ENCODE results near the gene SLC47A2.

The SLC47A2 gene

DNA sequence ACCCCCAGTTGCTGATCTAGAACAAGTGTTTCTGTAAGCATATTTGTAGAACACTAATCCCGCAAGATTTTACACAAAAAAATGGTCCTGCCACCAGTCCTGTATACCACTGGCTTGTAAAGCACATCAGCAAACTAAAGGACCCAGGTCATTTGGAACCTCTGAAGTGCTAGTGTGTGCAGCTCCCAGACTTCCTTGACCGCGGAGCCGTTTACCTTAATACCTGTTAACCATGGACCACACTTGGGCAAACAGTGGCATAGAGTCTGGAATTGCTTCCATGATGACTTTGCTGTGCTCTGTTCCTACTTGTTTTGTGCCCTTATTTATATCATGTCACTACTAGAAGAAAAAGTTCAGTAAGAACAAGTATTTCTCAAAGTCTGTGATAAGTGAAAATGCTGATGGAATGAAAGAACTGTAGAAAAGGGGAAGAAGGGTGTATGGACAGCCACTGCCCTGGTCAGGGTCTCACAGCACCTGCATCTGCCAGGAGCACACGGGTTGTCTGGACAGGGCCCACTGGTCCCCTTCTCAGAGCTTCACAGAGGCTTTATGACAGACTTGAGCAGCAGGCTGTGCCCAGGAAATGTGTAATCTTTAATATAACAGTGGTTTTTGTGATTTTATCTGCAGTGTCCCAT is 38.5 kb downstream of the SLC47A2 start:
- H3K9ac ChIP-seq (ENCODE audit: low read depth, low read length, poor library complexity), result no peak overlapping the region
- no peak overlapping the region for H3K4me2 ChIP-seq (ENCODE audit: insufficient read depth, low read length, poor library complexity, severe bottlenecking)
- H3K4me1 ChIP-seq (ENCODE audit: control insufficient read depth in 2 of 2, insufficient read depth in 1 of 2, low read depth in 1 of 2, low read length in 2 of 2), result no peaks in the 10 kb centered on the region
- H3K79me1 ChIP-seq (ENCODE audit: low read depth, low read length), result no peaks in the 10 kb centered on the region
- no peak overlapping the region for H4K8ac ChIP-seq (ENCODE audit: low read depth, low read length)
- no peak overlapping the region for H2BK12ac ChIP-seq (ENCODE audit: low read length)
- DNase-seq (ENCODE audit: low spot score), result no peak
- peaks cover 35 to 38% of the 10 kb centered on the region in 2 donors for H3K36me3 ChIP-seq (replicated peaks in 1 of 2; ENCODE audit: control insufficient read depth in 2 of 2, insufficient read depth in 2 of 2, low read length in 2 of 2)
- no peak overlapping the region for H3K23ac ChIP-seq (ENCODE audit: low read depth, low read length, poor library complexity)
- peaks cover 14 to 39% of the 10 kb centered on the region in 2 donors for H3K9me3 ChIP-seq (replicated peaks in 1 of 2; ENCODE audit: control insufficient read depth in 2 of 2, insufficient read depth in 1 of 2, low read depth in 1 of 2, low read length in 2 of 2)
- no peak overlapping the region for H3K27ac ChIP-seq (replicated peaks; ENCODE audit: low read length)
- WGBS, 2 donors (ENCODE audit: extremely low coverage in 2 of 2, insufficient read length in 2 of 2, insufficient replicate concordance in 1 of 2), result no CpG with 5 or more reads among the region's 5 CpGs
- H3K4ac ChIP-seq (ENCODE audit: low read length), result no peak overlapping the region
- H2AK5ac ChIP-seq (ENCODE audit: low read depth, low read length), result no peak overlapping the region
- no peak overlapping the region for H2BK120ac ChIP-seq (ENCODE audit: low read depth, low read length)
- H3K4me3 ChIP-seq (ENCODE audit: low read length in 2 of 2), result no peak overlapping the region
- no peaks in the 10 kb centered on the region for H3K27me3 ChIP-seq (ENCODE audit: control insufficient read depth in 3 of 3, insufficient read depth in 3 of 3, low read depth in 1 of 3, low read length in 3 of 3)
- H2BK15ac ChIP-seq (ENCODE audit: low read length), result no peak overlapping the region
- no peak overlapping the region for H3K14ac ChIP-seq (ENCODE audit: low read length)
- no peak overlapping the region for H2BK5ac ChIP-seq (ENCODE audit: low read length)
- H3K18ac ChIP-seq (ENCODE audit: low read length), result no peak overlapping the region
- H2AFZ ChIP-seq (ENCODE audit: low read length), result no peak overlapping the region
- no peak overlapping the region for H4K91ac ChIP-seq (ENCODE audit: low read depth, low read length, poor library complexity)

- Histone ChIP-seq H3K4me3 (ENCODE audit: low read length in 2 of 2) (no peak overlapping the region), H2BK12ac (ENCODE audit: low read length) (no peak overlapping the region), H2AK5ac (ENCODE audit: low read depth, low read length) (no peak overlapping the region), H3K9ac (ENCODE audit: low read depth, low read length, poor library complexity) (no peak overlapping the region), H2BK5ac (ENCODE audit: low read length) (no peak overlapping the region), H2AFZ (ENCODE audit: low read length) (no peak overlapping the region), H3K4me1 (ENCODE audit: control insufficient read depth in 2 of 2, insufficient read depth in 1 of 2, low read depth in 1 of 2, low read length in 2 of 2) (no peaks in the 10 kb centered on the region), H3K4me2 (ENCODE audit: insufficient read depth, low read length, poor library complexity, severe bottlenecking) (no peak overlapping the region), H3K36me3 (replicated peaks in 1 of 2; ENCODE audit: control insufficient read depth in 2 of 2, insufficient read depth in 2 of 2, low read length in 2 of 2) (peaks cover 40 to 42% of the 10 kb centered on the region in 2 donors), H3K14ac (ENCODE audit: low read length) (no peak overlapping the region), H4K91ac (ENCODE audit: low read depth, low read length, poor library complexity) (no peak overlapping the region), H3K79me1 (ENCODE audit: low read depth, low read length) (no peaks in the 10 kb centered on the region), H3K9me3 (replicated peaks in 1 of 2; ENCODE audit: control insufficient read depth in 2 of 2, insufficient read depth in 1 of 2, low read depth in 1 of 2, low read length in 2 of 2) (peaks cover 14 to 39% of the 10 kb centered on the region in 2 donors), H4K8ac (ENCODE audit: low read depth, low read length) (no peak overlapping the region), H2BK15ac (ENCODE audit: low read length) (no peak overlapping the region), H3K27me3 (ENCODE audit: control insufficient read depth in 3 of 3, insufficient read depth in 3 of 3, low read depth in 1 of 3, low read length in 3 of 3) (no peaks in the 10 kb centered on the region), H3K18ac (ENCODE audit: low read length) (no peak overlapping the region), H2BK120ac (ENCODE audit: low read depth, low read length) (no peak overlapping the region), H3K27ac (replicated peaks; ENCODE audit: low read length) (no peak overlapping the region), H3K4ac (ENCODE audit: low read length) (no peak overlapping the region), H3K23ac (ENCODE audit: low read depth, low read length, poor library complexity) (no peak overlapping the region)
- no CpG with 5 or more reads among the region's 4 CpGs for WGBS, 2 donors (ENCODE audit: extremely low coverage in 2 of 2, insufficient read length in 2 of 2, insufficient replicate concordance in 1 of 2)
- no peak for DNase-seq (ENCODE audit: low spot score)
These were observed 39.5 kb downstream of the SLC47A2 start for GRCh38 chr17:19676896-19677295.

GRCh38 chr17:19673623-19674022 is 42.8 kb downstream of the SLC47A2 start:
- H2BK15ac ChIP-seq (ENCODE audit: low read length), result no peak overlapping the region
- no peaks in the 10 kb centered on the region for H3K79me1 ChIP-seq (ENCODE audit: low read depth, low read length)
- H3K4me2 ChIP-seq (ENCODE audit: insufficient read depth, low read length, poor library complexity, severe bottlenecking), result no peak overlapping the region
- no peak for DNase-seq (ENCODE audit: low spot score)
- WGBS, 2 donors (ENCODE audit: extremely low coverage in 2 of 2, insufficient read length in 2 of 2, insufficient replicate concordance in 1 of 2), result no CpG with 5 or more reads among the region's 3 CpGs
- H4K91ac ChIP-seq (ENCODE audit: low read depth, low read length, poor library complexity), result no peak overlapping the region
- H2AFZ ChIP-seq (ENCODE audit: low read length), result no peak overlapping the region
- H3K9ac ChIP-seq (ENCODE audit: low read depth, low read length, poor library complexity), result no peak overlapping the region
- no peaks in the 10 kb centered on the region for H3K4me1 ChIP-seq (ENCODE audit: control insufficient read depth in 2 of 2, insufficient read depth in 1 of 2, low read depth in 1 of 2, low read length in 2 of 2)
- H2BK12ac ChIP-seq (ENCODE audit: low read length), result no peak overlapping the region
- H3K4me3 ChIP-seq (ENCODE audit: low read length in 2 of 2), result no peak overlapping the region
- no peak overlapping the region for H4K8ac ChIP-seq (ENCODE audit: low read depth, low read length)
- peaks cover 14 to 23% of the 10 kb centered on the region in 2 donors for H3K9me3 ChIP-seq (replicated peaks in 1 of 2; ENCODE audit: control insufficient read depth in 2 of 2, insufficient read depth in 1 of 2, low read depth in 1 of 2, low read length in 2 of 2)
- H3K27ac ChIP-seq (replicated peaks; ENCODE audit: low read length), result no peak overlapping the region
- H3K4ac ChIP-seq (ENCODE audit: low read length), result no peak overlapping the region
- no peak overlapping the region for H3K23ac ChIP-seq (ENCODE audit: low read depth, low read length, poor library complexity)
- peaks cover 32 to 49% of the 10 kb centered on the region in 2 donors for H3K36me3 ChIP-seq (replicated peaks in 1 of 2; ENCODE audit: control insufficient read depth in 2 of 2, insufficient read depth in 2 of 2, low read length in 2 of 2)
- no peak overlapping the region for H2AK5ac ChIP-seq (ENCODE audit: low read depth, low read length)
- no peak overlapping the region for H3K14ac ChIP-seq (ENCODE audit: low read length)
- no peaks in the 10 kb centered on the region for H3K27me3 ChIP-seq (ENCODE audit: control insufficient read depth in 3 of 3, insufficient read depth in 3 of 3, low read depth in 1 of 3, low read length in 3 of 3)
- no peak overlapping the region for H2BK5ac ChIP-seq (ENCODE audit: low read length)
- H2BK120ac ChIP-seq (ENCODE audit: low read depth, low read length), result no peak overlapping the region
- H3K18ac ChIP-seq (ENCODE audit: low read length), result no peak overlapping the region

- no peak overlapping the region for H2AK5ac ChIP-seq (ENCODE audit: low read depth, low read length)
- H4K91ac ChIP-seq (ENCODE audit: low read depth, low read length, poor library complexity), result no peak overlapping the region
- no peak overlapping the region for H2BK120ac ChIP-seq (ENCODE audit: low read depth, low read length)
- H3K79me1 ChIP-seq (ENCODE audit: low read depth, low read length), result no peaks in the 10 kb centered on the region
- no peaks in the 10 kb centered on the region for H3K4me1 ChIP-seq (ENCODE audit: control insufficient read depth in 2 of 2, insufficient read depth in 1 of 2, low read depth in 1 of 2, low read length in 2 of 2)
- no peak overlapping the region for H3K4ac ChIP-seq (ENCODE audit: low read length)
- no peak overlapping the region for H3K4me2 ChIP-seq (ENCODE audit: insufficient read depth, low read length, poor library complexity, severe bottlenecking)
- no peak overlapping the region for H2AFZ ChIP-seq (ENCODE audit: low read length)
- peaks cover 5 to 12% of the 10 kb centered on the region in 2 donors for H3K9me3 ChIP-seq (replicated peaks in 1 of 2; ENCODE audit: control insufficient read depth in 2 of 2, insufficient read depth in 1 of 2, low read depth in 1 of 2, low read length in 2 of 2)
- no peak overlapping the region for H3K4me3 ChIP-seq (ENCODE audit: low read length in 2 of 2)
- no peak for DNase-seq (ENCODE audit: low spot score)
- H3K9ac ChIP-seq (ENCODE audit: low read depth, low read length, poor library complexity), result no peak overlapping the region
- no peak overlapping the region for H4K8ac ChIP-seq (ENCODE audit: low read depth, low read length)
- no peak overlapping the region for H2BK5ac ChIP-seq (ENCODE audit: low read length)
- H3K14ac ChIP-seq (ENCODE audit: low read length), result no peak overlapping the region
- no peak overlapping the region for H3K18ac ChIP-seq (ENCODE audit: low read length)
- no peaks in the 10 kb centered on the region for H3K27me3 ChIP-seq (ENCODE audit: control insufficient read depth in 3 of 3, insufficient read depth in 3 of 3, low read depth in 1 of 3, low read length in 3 of 3)
- no CpG with 5 or more reads among the region's 5 CpGs for WGBS, 2 donors (ENCODE audit: extremely low coverage in 2 of 2, insufficient read length in 2 of 2, insufficient replicate concordance in 1 of 2)
- H2BK15ac ChIP-seq (ENCODE audit: low read length), result no peak overlapping the region
- H3K27ac ChIP-seq (replicated peaks; ENCODE audit: low read length), result no peak overlapping the region
- no peak overlapping the region for H3K23ac ChIP-seq (ENCODE audit: low read depth, low read length, poor library complexity)
- no peak overlapping the region for H2BK12ac ChIP-seq (ENCODE audit: low read length)
- peaks cover 22 to 38% of the 10 kb centered on the region in 2 donors for H3K36me3 ChIP-seq (replicated peaks in 1 of 2; ENCODE audit: control insufficient read depth in 2 of 2, insufficient read depth in 2 of 2, low read length in 2 of 2)
These were observed 44.2 kb downstream of the SLC47A2 start for GRCh38 chr17:19672009-19672750.

Measured in neuronal stem cell (in vitro differentiated cells).